Gastroesophageal sphincter (tissue), 3 donors: ENCODE data around the gene BRD7.

ENCODE experiments used
- POLR2A ChIP-seq, 2 donors: fragments of 450-650 bp; IDR thresholded peaks; one replicate each; pipeline ENCODE4 v1.6.1; 2017; ENCODE audit warnings: antibody characterized with exemption in 2 of 2, mild to moderate bottlenecking in 2 of 2, moderate library complexity in 1 of 2
- TF ChIP-seq, protein P1 (sequence below), 4 experiments: fragments of 200-600 bp in 2 of 4; fragments of 450-650 bp in 2 of 4; sonication (generic) in 1 of 4; IDR thresholded peaks; one replicate each; pipeline ENCODE4 v1.5.1; 2017 to 2019; ENCODE audit warnings: antibody characterized with exemption in 4 of 4, mild to moderate bottlenecking in 2 of 4, moderate library complexity in 2 of 4

DNA sequence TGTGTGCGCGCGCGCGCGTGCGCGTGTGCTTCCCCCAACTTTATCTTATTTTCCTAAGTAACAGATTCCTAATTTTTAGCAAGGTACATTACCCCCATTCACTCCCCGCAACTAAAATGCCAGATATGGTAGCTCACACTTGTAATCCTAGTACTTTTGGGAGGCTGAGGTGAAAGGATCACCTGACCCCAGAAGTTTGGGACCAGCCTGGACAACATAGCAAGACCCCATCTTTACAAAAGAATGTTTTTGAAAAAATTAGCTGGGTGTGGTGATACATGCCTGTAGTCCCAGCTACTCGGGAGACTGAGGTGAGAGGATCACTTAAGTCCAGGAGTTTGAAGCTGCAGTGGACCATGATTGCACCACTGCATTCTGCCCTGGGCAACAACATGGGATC is 5.1 kb downstream of the BRD7 start:
- TF ChIP-seq POLR2A (IDR thresholded peaks at IDR 0.05): no peak
- TF ChIP-seq, protein P1, sequence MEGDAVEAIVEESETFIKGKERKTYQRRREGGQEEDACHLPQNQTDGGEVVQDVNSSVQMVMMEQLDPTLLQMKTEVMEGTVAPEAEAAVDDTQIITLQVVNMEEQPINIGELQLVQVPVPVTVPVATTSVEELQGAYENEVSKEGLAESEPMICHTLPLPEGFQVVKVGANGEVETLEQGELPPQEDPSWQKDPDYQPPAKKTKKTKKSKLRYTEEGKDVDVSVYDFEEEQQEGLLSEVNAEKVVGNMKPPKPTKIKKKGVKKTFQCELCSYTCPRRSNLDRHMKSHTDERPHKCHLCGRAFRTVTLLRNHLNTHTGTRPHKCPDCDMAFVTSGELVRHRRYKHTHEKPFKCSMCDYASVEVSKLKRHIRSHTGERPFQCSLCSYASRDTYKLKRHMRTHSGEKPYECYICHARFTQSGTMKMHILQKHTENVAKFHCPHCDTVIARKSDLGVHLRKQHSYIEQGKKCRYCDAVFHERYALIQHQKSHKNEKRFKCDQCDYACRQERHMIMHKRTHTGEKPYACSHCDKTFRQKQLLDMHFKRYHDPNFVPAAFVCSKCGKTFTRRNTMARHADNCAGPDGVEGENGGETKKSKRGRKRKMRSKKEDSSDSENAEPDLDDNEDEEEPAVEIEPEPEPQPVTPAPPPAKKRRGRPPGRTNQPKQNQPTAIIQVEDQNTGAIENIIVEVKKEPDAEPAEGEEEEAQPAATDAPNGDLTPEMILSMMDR (IDR thresholded peaks at IDR 0.05): no peak
